COR-L47 (cell line): ENCODE measurements around the gene DEPDC5.
A peak's percentile ranks its signal among the peaks of the same experiment; 100 is the strongest.
"Not testable (repeated sequence)": the region's sequence is repeated elsewhere in the genome, so short reads cannot be mapped to it uniquely, and the experiment has no call there.

Experiments
- DNase-seq: peaks from one replicate; lab custom pipeline; 2025; lab: John Stamatoyannopoulos, UW

The DEPDC5 gene

DNA sequence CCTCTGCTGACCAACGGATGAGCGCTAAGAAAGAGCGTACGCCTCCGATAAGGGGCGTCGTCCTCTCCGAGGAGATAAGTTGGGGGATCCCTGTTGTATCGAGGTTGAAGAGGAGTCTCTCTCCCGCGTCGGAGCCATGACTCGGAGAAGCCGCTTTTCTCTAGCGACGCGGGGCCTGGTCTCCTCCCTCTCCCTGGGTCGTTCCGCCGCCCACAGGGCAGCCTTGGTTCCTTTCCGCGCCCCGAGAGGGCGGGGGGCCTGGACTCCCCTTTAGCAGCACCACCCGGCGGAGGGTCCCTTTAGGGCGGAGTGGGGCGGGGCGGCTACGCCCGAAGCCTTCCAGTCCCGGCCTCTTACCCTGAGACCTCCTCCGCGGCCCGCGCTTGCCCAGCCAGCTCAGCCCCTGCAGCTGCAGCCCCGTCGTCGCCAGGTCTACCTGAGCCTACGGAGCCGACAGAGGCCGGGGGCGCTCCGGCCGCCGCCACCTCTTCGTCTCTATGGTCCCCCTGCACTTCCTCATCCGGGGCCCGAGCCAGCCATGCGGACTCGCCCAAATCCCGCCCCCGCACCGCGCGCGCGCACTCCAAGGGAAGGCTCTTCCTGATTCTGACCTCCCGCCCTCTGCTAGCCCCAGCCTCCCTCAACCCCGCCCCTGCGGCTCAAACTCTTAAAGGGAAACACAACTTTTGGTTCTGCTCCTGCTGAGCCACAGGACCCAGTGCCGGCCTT lies 4.0 kb upstream of the DEPDC5 start, which contains the start of gene PRR14L:
TSS of gene PRR14L (minus strand) at position 497 of the 729 bp plus-strand sequence. CDS start 11,272 bp downstream, outside the sequence.
- peak; percentile 96 for DNase-seq

DNA sequence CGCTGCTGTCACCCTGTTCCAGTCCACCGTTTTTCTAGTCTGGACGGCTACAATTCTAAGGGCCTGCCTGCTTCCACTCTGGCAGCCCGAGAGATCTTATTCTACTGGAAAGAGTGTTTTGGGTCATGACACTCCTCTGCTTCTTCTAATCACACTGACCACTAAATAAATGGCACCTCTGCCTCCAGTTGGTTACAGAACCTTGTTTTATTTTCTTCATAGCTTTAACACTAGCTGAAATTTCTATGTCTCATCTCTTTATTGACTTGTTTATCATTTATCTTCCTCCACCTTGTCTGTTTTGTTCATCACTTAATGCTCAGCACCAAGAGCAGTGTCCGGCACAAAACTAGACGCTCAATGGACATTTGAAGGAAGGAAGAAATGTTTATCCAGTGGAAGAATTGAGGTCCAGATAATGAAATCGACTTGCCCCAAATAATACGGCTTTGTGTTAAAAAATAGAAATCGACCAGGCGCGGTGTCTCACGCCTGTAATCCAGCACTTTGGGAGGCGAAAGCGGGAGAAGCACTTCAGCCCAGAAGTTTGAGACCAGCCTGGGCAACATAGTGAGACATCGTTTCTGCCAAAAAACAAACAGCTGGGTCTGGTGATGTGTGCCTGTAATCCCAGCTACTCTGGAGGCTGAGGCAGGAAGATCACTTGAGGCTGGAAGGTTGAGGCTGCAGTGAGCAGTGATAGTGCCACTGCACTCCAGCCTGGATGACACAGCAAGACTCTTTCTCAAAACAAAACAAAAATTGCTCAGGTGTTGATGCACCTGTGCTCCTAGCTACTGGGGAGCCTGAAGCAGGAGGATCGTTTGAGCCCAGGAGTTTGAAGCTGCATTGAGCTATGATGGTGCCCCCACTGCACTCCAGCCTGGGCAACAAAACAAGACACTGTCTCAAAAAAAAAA lies 3.2 kb upstream of the DEPDC5 start:
- no peak for DNase-seq

DNA sequence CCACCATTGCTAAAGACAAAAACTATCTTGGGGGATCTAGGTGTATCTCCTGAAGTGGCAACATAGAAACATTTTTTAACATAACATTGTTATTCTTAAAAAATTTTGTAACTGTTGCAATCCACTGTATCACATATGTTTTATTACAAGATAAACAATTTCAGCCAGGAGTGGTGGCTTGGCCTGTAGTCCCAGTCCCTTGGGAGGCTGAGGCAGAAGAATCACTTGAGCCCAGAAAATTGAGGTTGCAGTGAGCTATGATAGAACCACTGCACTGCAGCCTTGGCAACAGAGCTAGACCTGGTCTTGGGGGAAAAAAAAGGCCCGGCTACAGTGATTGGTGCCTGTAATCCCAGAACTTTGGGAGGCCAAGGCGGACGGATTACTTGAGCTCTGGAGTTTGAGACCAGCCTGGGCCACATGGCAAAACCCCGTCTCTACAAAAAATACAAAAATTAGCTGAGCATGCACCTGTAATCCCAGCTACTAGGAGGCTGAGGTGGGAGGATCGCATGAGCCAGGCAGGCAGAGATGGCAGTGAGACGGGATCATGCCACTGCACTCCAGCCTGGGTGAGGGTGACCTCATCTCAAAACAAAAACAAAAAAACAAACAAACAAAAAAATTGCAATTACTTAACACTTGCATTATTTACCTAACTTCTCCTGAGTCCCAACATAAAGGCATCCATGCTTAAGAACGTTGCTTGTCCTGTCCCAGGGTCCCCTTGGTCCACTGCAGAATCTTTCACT lies 1.5 kb upstream of the DEPDC5 start:
- DNase-seq: no peak

DNA sequence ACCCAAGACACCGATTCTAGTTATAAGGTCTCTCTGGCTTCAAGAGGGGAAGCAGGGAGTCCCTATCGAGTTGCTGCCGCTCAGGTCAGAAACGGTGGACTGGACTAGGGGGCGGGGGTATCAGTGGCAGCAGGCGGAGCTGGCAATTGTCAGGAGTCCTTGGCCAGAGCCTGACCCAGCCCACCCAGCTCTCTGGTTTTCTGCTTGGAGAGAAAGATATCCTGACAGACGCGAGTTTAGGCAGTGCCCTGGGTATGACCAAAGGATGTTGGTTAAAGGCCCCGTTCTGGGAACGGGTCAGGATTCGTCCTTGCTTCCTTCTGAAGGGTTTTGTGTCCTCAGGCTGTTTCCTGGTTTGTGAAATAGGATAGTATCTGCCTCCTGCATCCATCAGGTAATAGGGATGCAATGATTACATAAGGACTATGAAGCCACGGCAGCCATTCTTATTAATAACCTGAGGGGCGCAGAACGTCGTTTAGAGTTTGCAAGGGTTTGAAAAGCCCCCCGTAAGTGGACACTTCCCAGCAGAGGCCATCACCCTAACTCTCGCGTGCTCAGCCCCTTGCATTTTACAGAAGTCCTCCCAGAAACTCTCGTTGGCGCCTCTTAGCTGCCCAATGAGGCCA lies 700 bp upstream of the DEPDC5 start:
- DNase-seq: no peak

DNA sequence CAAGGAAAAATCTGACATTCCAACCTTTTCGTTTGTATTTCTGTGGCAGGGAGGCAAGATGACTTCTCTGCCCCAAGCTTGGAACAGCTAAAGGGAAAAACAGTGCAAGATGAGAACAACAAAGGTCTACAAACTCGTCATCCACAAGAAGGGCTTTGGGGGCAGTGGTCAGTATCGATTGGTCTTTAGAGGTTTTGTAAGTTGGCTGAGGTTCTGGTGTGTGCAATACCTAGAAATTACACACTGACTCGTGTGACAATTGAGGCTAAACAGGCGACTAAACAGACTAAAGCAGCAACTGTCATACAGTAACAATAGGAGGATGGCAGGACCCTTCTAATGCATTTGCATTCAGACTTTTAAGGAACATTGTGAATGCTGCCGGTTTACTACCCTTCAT lies 994 bp downstream of the DEPDC5 start:
- no peak for DNase-seq

DNA sequence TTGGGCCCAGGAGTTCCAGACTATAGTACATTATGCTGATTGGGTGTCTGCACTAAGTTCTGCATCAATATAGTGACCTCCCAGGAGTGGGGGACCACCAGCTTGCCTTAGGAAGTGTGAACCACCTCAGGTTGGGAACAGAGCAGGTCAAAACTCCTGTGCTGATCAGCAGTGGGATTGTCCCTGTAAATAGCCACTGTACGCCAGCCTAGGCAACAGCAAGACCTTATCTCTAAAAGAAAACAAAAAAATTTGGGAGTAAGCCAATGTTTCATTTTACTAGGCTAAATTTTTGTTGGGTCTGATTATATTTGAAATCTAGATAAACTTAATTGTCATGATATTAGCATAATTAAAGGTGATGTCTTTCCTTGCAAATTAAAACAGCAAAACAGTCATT lies 3.4 kb downstream of the DEPDC5 start:
- DNase-seq: no peak

DNA sequence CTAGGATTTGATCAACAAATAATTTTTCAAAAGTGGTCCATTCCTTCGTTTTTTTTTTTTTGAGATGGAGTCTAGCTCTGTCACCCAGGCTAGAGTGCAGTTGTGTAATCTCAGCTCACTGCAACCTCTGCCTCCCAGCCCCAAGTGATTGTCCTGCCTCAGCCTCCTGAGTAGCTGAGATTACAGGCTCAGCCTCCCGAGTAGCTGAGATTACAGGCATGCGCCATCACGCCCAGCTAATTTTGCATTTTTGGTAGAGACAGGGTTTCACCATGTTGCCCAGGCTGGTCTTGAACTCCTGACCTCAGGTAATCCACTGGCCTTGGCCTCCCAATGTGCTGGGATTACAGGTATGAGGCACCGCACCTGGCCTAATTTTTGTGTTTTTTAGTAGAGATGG lies 5.0 kb downstream of the DEPDC5 start:
- not testable (repeated sequence) for DNase-seq

DNA sequence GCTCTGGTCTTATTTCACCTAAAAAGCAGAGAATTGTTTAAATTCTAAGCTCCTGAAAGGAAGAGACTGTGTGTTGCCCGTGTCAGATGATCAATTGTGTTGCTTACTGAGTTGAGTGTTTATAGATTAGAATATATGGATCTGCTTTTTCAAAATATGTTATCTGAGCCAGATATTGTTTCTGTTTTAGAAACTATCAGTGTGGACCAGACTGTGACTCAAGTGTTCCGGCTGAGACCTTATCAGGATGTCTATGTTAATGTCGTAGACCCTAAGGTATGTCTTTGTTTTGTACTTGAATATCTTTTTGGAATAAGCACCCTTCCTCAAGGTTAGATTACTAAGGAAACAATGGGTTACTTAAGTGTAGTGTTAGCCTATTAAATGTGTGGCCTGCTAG lies 11.0 kb downstream of the DEPDC5 start:
- DNase-seq: no peak

DNA sequence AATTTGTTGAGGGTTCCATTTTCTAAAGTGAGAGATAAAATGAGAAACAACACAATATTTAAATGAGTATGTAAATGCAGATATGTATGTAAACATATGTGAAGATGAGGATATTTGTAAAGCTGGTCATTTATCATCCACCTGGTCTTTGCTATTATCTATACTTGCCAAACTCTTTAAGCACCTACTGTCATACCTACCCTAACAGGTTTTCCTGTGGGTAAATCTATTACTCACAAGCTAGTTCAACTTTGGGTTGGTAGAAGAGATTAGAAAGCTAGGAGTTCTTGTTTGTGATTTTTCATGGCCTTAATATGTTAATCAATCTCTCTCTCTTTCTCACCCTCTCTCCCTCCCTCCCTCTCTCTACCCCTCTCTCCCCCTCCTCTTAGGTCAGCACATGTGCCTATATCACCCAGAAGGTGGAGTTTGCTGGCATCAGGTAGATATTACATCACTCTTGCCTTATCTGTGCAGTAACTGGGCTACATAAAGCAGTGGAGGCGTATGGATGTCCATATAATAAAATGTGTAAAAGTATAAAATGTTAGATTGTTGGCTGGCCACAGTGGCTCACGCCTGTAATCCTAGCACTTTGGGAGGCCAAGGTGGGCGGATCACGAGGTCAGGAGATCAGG lies 14.7 kb downstream of the DEPDC5 start:
- DNase-seq: no peak

DNA sequence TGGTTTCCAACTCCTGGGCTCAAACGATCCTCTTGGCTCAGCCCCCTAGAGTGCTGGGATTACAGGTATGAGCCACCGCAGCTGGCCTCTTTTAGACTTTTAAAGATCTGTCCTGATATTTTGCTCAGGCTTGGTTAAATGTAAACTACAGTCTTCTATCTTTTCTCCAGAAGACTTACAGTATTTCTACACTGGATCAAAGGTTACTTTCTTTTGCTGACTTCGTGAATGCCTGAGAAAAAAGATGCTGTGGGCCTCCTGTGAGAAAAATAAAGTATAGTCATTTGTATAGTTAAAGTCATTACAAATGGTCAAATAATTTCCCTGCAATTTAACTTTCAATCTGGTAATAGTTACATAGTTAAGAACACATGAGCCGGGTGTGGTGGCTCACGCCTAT lies 19.6 kb downstream of the DEPDC5 start:
- no peak for DNase-seq

DNA sequence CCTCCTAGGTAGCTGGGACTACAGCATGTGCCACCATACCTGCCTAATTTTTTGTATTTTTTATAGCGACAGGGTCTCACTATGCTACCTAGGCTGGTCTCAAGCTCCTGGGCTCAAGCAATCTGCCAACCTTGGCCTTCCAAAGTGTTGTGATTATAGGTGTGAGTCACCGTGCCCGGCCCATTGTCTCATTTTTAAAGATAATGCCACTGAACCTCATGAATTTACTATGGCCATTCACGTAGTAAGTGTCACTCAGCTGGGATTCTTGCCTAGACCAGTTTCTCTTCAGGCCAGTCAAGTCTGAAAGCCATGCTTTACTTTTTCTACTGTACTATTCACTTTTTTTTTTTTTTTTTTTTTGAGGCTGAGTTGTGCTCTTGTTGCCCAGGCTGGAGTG lies 22.4 kb downstream of the DEPDC5 start:
- no peak for DNase-seq

DNA sequence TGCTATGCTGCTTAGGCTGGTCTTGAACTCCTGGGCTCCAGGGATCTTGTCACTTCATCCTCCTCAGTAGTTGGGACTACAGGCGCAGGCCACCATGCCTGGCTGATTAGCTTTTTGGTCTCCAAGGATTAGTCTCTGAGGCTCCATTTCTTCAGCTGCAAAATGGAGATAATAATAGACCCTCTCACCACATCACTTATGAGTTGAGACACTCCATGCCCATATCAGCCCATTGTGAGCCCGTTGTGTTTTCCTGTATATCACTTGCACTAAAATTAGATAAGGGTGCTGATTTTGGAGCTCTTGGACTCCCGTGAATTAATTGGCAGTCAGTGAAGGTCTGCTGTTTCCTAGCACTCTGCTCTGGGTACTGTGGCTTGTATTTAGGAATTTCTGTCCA lies 36.0 kb downstream of the DEPDC5 start:
- no peak for DNase-seq

DNA sequence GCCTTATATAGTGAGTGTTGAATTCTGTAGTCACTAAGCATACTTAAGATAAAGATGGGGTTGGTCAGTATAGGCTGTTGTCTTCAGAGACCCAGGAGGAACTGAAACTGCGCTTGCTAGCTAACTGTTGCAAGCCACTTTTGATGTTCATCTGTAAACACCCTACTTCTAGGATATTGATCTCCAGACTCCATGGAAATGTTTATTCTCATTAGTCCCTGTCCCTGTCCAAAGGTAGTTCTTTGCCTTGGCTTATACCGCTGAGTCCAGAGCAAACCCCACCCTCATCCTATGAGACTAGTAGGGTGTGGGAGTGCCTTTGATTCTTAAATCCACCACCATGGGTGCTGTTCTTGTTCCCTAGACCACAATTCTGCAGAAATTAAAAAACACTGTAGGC lies 36.4 kb downstream of the DEPDC5 start:
- no peak for DNase-seq

DNA sequence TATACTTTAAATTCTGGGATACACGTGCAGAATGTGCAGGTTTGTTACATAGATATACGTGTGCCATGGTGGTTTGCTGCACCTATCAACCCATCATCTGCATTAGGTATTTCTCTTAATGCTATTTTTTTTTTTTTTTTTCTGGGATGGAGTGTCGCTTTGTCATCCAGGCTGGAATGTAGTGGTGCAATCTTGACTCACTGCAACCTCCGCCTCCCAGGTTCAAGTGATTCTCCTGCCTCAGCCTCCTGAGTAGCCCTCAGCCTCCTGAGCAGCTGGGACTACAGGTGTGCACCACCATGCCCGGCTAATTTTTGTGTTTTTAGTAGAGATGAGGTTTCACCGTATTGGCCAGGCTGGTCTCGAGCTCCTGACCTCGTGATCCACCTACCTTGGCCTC lies 45.5 kb downstream of the DEPDC5 start:
- not testable (repeated sequence) for DNase-seq

DNA sequence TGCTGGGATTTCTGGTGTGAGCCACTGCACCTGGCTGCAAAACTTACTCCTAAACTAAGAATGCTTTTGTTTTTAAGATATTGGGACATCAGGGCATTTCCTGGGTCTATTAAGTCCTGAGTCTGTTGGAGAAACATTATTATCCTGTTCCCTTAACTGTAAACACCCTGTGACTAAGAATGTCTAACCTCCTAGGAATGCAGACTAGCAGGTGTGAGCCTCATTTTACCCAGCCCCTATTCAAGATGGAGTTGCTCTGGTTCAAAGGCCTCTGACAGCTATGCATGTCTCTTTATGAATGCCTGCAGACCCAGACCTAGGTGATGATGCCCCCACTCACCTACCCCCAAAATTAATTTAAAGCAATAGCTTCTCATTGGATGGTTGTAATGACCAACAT lies 46.2 kb downstream of the DEPDC5 start:
- DNase-seq: no peak

DNA sequence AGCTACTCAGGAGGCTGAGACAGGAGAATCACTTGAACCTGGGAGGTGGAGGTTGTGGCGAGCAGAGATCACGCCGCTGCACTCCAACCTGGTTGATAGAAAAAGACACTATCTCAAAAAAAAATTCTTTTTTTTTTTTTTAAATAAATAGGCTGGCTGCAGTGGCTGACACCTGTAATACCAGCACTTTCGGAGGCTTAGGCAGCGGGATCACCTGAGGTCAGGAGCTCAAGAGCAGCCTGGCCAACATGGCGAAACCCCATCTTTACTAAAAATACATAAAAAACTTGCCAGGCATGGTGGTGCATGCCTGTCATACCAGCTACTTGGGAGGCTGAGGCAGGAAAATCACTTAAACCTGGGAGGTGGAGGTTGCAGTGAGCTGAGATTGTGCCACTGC lies 47.0 kb downstream of the DEPDC5 start:
- DNase-seq: not testable (repeated sequence)

DNA sequence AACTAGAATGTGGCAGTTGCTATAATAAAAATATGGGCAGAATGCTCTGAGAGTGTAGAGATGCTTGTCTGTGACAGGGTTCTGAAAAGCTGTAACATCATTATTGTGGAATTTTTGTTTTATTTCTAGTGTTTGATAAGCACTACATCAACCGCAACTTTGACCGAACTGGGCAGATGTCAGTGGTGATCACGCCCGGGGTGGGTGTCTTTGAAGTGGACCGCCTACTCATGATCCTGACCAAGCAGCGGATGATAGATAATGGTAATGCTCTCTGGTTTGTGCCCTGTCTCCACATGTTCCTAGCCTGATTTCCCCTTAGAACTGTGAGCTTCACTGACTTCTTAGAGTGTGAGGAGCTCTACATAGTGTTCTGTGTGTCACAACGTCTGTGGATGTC lies 48.8 kb downstream of the DEPDC5 start:
- no peak for DNase-seq

DNA sequence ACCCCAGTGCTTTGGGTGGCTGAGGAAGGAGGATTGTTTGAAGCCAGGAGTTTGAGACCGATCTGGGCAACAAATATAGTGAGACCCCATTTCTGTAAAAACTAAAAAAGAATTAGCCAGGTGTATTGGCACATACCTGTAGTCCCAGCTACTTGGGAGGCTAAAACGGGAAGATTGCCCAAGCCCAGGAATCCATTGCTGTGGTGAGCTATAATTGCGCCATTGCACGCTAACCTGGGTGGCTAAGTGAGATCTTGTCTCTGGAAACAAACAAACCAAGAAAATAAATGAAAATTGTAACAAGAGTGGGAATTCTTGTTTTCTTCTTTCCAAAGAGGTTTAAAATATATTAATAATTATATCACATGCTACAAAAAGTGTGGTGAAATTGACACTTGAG lies 52.9 kb downstream of the DEPDC5 start:
- DNase-seq: no peak

DNA sequence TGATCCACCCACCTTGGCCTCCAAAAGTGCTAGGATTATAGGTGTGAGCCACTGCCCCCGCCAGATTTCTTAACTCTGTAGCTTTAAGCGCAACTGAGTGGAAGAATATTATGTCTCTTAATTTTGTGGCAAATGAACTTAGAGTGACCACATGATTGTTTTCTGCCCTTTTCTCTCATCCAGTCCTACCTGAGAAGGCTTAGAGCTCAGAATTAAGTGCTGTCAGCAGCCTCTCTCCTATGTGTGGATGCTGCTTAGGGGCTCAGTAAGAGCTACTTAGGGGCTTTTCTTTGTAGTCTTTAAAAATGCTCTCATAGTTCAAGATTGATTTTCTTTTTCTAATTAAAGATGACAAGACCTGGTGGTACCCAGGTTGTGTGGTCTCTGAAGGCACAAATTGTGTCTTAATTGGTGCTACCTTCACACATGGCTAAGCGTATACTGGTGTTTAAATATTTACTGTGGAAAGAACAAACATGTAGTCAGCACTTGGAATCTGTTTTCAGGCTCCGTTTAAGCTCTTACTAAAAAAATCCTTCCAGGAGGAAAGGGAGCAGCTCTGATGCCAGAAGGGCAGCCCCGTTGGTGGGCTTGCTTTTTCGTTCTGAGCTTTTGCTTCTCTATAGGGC lies 59.3 kb downstream of the DEPDC5 start:
- DNase-seq: peak; percentile 14

DNA sequence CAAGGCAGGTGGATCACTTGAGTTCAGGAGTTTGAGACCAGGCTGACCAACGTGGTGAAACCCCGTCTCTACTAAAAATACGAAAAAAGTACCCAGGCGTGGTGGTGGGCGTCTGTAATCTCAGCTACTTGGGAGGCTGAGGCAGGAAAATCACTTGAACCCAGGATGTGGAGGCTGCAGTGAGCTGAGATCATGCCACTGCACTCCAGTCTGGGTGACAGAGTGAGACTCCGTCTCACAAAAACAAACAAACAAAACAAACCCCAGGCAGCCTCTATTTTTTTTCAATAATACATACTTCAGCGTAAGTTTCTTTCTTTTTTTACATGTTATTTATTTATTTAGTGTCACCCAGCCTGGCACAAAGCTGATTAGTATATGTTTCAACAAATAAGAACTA lies 60.1 kb downstream of the DEPDC5 start:
- not testable (repeated sequence) for DNase-seq

DNA sequence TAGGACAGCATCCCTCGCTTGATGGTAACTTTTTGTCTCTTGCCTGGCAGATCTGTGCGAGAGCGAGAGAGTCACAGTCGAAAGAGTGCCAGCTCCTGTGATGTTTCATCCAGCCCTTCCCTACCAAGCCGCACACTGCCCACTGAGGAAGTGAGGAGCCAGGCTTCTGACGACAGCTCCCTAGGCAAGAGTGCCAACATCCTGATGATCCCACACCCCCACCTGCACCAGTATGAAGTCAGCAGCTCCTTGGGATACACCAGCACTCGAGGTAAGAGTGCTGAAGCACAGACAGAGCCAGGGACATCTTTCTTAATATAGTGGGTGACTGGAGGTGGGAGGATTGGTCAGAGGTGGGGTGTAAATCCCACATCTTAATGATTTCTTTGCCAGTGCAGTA lies 61.1 kb downstream of the DEPDC5 start:
- no peak for DNase-seq
